ENCODE results near the gene INHBE. TPM values are rescaled to one million over a fixed set of nuclear protein-coding genes. Genes with fewer than 3 reads are reported as not detected.

The INHBE gene
- polyA plus RNA-seq, 3 donors: not detected

DNA sequence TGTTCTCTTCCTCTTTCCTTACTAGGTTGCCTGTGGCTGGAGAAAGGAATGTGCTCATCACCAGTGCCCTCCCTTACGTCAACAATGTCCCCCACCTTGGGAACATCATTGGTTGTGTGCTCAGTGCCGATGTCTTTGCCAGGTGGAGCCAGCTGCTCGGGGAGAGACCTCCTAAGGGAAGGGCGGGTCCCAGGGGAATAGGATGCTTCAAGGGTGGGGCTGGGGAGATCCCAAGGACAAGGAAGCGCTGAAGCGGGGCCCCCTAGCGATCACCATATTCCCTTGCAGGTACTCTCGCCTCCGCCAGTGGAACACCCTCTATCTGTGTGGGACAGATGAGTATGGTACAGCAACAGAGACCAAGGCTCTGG, 43.0 kb downstream of the INHBE start:
- intact Hi-C loops (cut with micrococcal nuclease): no loop called here
- no peak overlapping the region for H3K9ac ChIP-seq (ENCODE audit: insufficient read depth, low read length, poor library complexity, severe bottlenecking)
- H3K4me1 ChIP-seq (ENCODE audit: control insufficient read depth in 1 of 2, insufficient read depth in 2 of 2, low read length in 2 of 2): no peaks in the 10 kb centered on the region
- no peak overlapping the region for H3K4me3 ChIP-seq (replicated peaks in 1 of 3; ENCODE audit: low read depth in 2 of 3, low read length in 3 of 3)
- no peaks in the 10 kb centered on the region for H3K9me3 ChIP-seq (replicated peaks in 1 of 2; ENCODE audit: control insufficient read depth in 1 of 2, insufficient read depth in 1 of 2, low read length in 2 of 2)
- H3K27me3 ChIP-seq (ENCODE audit: control insufficient read depth in 2 of 2, insufficient read depth in 2 of 2, low read length in 2 of 2): no peaks in the 10 kb centered on the region
- H3K36me3 ChIP-seq (replicated peaks in 1 of 2; ENCODE audit: control insufficient read depth in 1 of 2, insufficient read depth in 2 of 2, low read length in 2 of 2): peaks cover 51 to 72% of the 10 kb centered on the region in 2 donors
- no peak for DNase-seq
- H3K4me1 Mint-ChIP-seq: no peaks in the 10 kb centered on the region
- WGBS (ENCODE audit: insufficient coverage): no CpG with 5 or more reads among the region's 9 CpGs
- H3K27ac Mint-ChIP-seq: peak overlapping the region in 2 of 7 donors; percentile 51 to 78
- no peak overlapping the region for H3K4me2 ChIP-seq (replicated peaks; ENCODE audit: extremely low read depth, low read length, poor library complexity, severe bottlenecking)
- H3K27me3 Mint-ChIP-seq (ENCODE audit: low read depth in 3 of 3): peaks cover 0 to 2% (median 0%) of the 10 kb centered on the region in 3 donors
- H3K79me2 ChIP-seq (ENCODE audit: insufficient read depth, low read length): no peaks in the 10 kb centered on the region
- peaks cover 0 to 3% (median 0%) of the 10 kb centered on the region in 7 donors for H3K9me3 Mint-ChIP-seq
- peaks cover 63 to 90% of the 10 kb centered on the region in 2 donors for H3K36me3 Mint-ChIP-seq
- no peak overlapping the region for H2AFZ ChIP-seq (ENCODE audit: insufficient read depth, low read depth, low read length, poor library complexity, severe bottlenecking)
- TF ChIP-seq, protein P1, sequence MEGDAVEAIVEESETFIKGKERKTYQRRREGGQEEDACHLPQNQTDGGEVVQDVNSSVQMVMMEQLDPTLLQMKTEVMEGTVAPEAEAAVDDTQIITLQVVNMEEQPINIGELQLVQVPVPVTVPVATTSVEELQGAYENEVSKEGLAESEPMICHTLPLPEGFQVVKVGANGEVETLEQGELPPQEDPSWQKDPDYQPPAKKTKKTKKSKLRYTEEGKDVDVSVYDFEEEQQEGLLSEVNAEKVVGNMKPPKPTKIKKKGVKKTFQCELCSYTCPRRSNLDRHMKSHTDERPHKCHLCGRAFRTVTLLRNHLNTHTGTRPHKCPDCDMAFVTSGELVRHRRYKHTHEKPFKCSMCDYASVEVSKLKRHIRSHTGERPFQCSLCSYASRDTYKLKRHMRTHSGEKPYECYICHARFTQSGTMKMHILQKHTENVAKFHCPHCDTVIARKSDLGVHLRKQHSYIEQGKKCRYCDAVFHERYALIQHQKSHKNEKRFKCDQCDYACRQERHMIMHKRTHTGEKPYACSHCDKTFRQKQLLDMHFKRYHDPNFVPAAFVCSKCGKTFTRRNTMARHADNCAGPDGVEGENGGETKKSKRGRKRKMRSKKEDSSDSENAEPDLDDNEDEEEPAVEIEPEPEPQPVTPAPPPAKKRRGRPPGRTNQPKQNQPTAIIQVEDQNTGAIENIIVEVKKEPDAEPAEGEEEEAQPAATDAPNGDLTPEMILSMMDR (IDR thresholded peaks at IDR 0.05): no peak
- peaks cover 10% of the 10 kb centered on the region for H4K20me1 ChIP-seq (ENCODE audit: insufficient read depth, low read length)
- no peak overlapping the region for H3K4me3 Mint-ChIP-seq
- peak overlapping the region in 1 of 2 donors; percentile 36 for H3K27ac ChIP-seq (ENCODE audit: low read depth in 1 of 2, low read length in 2 of 2)

DNA sequence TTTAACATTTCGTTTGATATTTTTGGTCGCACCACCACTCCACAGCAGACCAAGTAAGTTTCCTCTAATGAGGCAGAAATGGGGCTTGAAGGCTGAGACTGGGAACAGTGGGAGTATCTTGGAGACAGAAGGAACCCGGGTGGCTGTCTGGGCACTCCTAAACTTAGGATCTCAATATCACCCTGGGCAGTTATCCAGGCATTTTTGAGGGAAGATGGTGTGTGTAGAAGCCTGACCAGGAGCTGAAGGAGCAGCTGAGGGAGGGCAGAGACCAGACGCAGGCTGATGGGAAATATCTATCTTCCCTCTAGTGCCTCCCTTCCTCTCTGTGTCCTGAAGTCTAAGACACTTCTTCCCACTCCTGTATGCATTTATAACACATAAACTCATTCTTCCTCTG, 43.5 kb downstream of the INHBE start:
- no peak for DNase-seq
- Histone ChIP-seq H3K79me2 (ENCODE audit: insufficient read depth, low read length) (no peaks in the 10 kb centered on the region), H3K27ac (ENCODE audit: low read depth in 1 of 2, low read length in 2 of 2) (no peak overlapping the region), H3K4me3 (replicated peaks in 1 of 3; ENCODE audit: low read depth in 2 of 3, low read length in 3 of 3) (no peak overlapping the region), H3K4me2 (replicated peaks; ENCODE audit: extremely low read depth, low read length, poor library complexity, severe bottlenecking) (no peak overlapping the region), H2AFZ (ENCODE audit: insufficient read depth, low read depth, low read length, poor library complexity, severe bottlenecking) (no peak overlapping the region), H3K4me1 (ENCODE audit: control insufficient read depth in 1 of 2, insufficient read depth in 2 of 2, low read length in 2 of 2) (no peaks in the 10 kb centered on the region), H3K27me3 (ENCODE audit: control insufficient read depth in 2 of 2, insufficient read depth in 2 of 2, low read length in 2 of 2) (no peaks in the 10 kb centered on the region), H3K9me3 (replicated peaks in 1 of 2; ENCODE audit: control insufficient read depth in 1 of 2, insufficient read depth in 1 of 2, low read length in 2 of 2) (no peaks in the 10 kb centered on the region), H3K9ac (ENCODE audit: insufficient read depth, low read length, poor library complexity, severe bottlenecking) (no peak overlapping the region), H4K20me1 (ENCODE audit: insufficient read depth, low read length) (peaks cover 10% of the 10 kb centered on the region), H3K36me3 (replicated peaks in 1 of 2; ENCODE audit: control insufficient read depth in 1 of 2, insufficient read depth in 2 of 2, low read length in 2 of 2) (peaks cover 54 to 77% of the 10 kb centered on the region in 2 donors)
- WGBS (ENCODE audit: insufficient coverage): 100% methylated on average over 1 of the region's 4 CpGs
- peaks cover 0 to 2% (median 0%) of the 10 kb centered on the region in 3 donors for H3K27me3 Mint-ChIP-seq (ENCODE audit: low read depth in 3 of 3)
- intact Hi-C loops (cut with micrococcal nuclease): no loop called here
- H3K27ac Mint-ChIP-seq: peak overlapping the region in 2 of 7 donors; percentile 39 to 77
- H3K4me3 Mint-ChIP-seq: no peak overlapping the region
- H3K36me3 Mint-ChIP-seq: peaks cover 68 to 95% of the 10 kb centered on the region in 2 donors
- no peaks in the 10 kb centered on the region for H3K4me1 Mint-ChIP-seq
- TF ChIP-seq, protein P1 (IDR thresholded peaks at IDR 0.05): no peak
- peaks cover 0 to 3% (median 0%) of the 10 kb centered on the region in 7 donors for H3K9me3 Mint-ChIP-seq
